Measurements from ENCODE around the gene TRIP13. TPM values are rescaled to one million over a fixed set of nuclear protein-coding genes. Genes with fewer than 3 reads are reported as not detected.

TRIP13 gene
- total and polyA plus RNA-seq, 2 of the 4 experiments (the other 2 are of a cell fraction), result 17.1 to 35.5 TPM

DNA sequence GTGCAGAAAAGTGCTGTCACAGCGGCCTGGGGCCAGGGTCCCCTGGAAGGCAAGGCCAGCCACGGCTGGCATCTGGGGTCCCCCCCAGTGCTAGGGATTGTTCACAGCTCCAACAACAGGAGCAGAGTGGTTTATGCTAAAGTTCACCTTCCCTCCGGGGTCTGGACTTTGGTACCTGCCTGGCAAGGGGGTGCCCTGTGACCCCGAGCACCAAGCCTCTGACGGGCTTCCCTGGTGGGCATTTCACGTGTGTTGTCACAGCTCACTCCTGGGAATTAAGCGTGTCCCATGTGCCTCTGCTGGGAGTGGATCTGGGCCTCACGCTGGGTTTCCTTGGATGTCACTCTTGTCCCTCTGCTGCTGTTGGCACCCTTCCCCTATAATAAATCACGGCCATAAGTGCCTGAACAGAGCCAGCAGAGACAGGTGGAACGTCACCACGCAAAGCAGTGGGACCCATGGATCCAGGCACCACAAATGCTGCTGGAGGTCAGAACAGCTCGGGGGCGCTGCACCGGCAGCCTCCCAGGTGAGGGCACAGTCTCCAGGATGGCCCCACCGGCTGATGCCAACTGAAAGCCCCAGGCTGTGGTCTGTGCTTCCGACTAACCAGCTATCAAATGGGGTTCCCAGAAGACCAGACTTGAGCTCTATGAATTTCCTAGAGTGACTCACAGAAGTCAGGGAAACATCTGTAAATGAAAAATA is 24.1 kb upstream of the TRIP13 start:
- WGBS, 2 experiments (ENCODE audit: extremely low coverage in 2 of 2, insufficient read length in 1 of 2), result 98% methylated on average over 5 of the region's 16 CpGs; no CpG with 5 or more reads in 1 of the 2 experiments
- no peak overlapping the region for H4K91ac ChIP-seq (ENCODE audit: insufficient read depth, low read depth, low read length)
- H3K79me1 ChIP-seq (ENCODE audit: low read depth in 1 of 2, low read length in 2 of 2), result peaks cover 0 to 2% of the 10 kb centered on the region in 2 experiments; a peak in 2 of 4 replicates
- no peak overlapping the region for H4K5ac ChIP-seq (ENCODE audit: low read depth, low read length)
- H3K9ac ChIP-seq (ENCODE audit: low read depth, low read length), result no peak overlapping the region
- TF ChIP-seq RCOR1 (IDR thresholded peaks at IDR 0.05; ENCODE audit: insufficient replicate concordance, low read length) (no peak), MAZ (IDR thresholded peaks at IDR 0.05; ENCODE audit: borderline replicate concordance, low read depth, low read length) (no peak)
- TF ChIP-seq, protein P1, sequence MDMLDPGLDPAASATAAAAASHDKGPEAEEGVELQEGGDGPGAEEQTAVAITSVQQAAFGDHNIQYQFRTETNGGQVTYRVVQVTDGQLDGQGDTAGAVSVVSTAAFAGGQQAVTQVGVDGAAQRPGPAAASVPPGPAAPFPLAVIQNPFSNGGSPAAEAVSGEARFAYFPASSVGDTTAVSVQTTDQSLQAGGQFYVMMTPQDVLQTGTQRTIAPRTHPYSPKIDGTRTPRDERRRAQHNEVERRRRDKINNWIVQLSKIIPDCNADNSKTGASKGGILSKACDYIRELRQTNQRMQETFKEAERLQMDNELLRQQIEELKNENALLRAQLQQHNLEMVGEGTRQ (IDR thresholded peaks at IDR 0.05; ENCODE audit: low read depth, low read length), result no peak
- ChIA-PET CTCF (no interaction called here), POLR2A (ENCODE audit: unreplicated experiment) (no interaction called here)
- dilution Hi-C loops (cut with HindIII; ENCODE audit: low sequenced_read_pairs, unreplicated experiment) (no loop called here), in situ Hi-C loops (cut with MboI; ENCODE audit: low sequenced_read_pairs) (no loop called here), intact Hi-C loops (cut with micrococcal nuclease) (no loop called here)
- H3K18ac ChIP-seq (ENCODE audit: low read depth, low read length), result no peak overlapping the region
- no peak overlapping the region for H2AFZ ChIP-seq (replicated peaks; ENCODE audit: low read length, poor library complexity)
- ATAC-seq (ENCODE audit: low read depth) (no peak), DNase-seq (no peak)
- no peaks in the 10 kb centered on the region for H3K4me1 ChIP-seq (ENCODE audit: control insufficient read depth, insufficient read depth, low read length)
- no peak overlapping the region for H3K27ac ChIP-seq (ENCODE audit: insufficient read depth, low read length)
- no peak overlapping the region for H3K4me2 ChIP-seq (ENCODE audit: low read depth, low read length)
- no peak overlapping the region for H2AK5ac ChIP-seq (ENCODE audit: low read depth, low read length)
- no peak overlapping the region for H3K4ac ChIP-seq (ENCODE audit: low read depth, low read length)
- peaks cover 12% of the 10 kb centered on the region; the same call in 1 of the 2 replicates for H4K20me1 ChIP-seq (ENCODE audit: insufficient read depth, low read length)
- no peak overlapping the region for H2AK9ac ChIP-seq (replicated peaks; ENCODE audit: low read depth, low read length, poor library complexity)
- H3K9me3 ChIP-seq (ENCODE audit: control insufficient read depth, insufficient read depth, low read length), result no peaks in the 10 kb centered on the region
- no peak overlapping the region for H2BK5ac ChIP-seq (ENCODE audit: low read depth, low read length, poor library complexity, severe bottlenecking)
- no peak overlapping the region for H3K14ac ChIP-seq (replicated peaks; ENCODE audit: low read depth, low read length)
- BruUV-seq (replicated peaks), result no TSS peak
- no peak overlapping the region for H2BK20ac ChIP-seq (ENCODE audit: low read depth, low read length)
- H3K27me3 ChIP-seq (ENCODE audit: control insufficient read depth, insufficient read depth, low read length), result no peaks in the 10 kb centered on the region
- no peak overlapping the region for H2BK120ac ChIP-seq (ENCODE audit: low read depth, low read length)
- H3K9me1 ChIP-seq (ENCODE audit: insufficient read depth, low read length), result no peaks in the 10 kb centered on the region
- no peak overlapping the region for H3K4me3 ChIP-seq (ENCODE audit: insufficient read depth, low read depth, low read length)
- no peak overlapping the region for H4K8ac ChIP-seq (ENCODE audit: low read depth in 2 of 2, low read length in 2 of 2)
- H3K23ac ChIP-seq (ENCODE audit: low read depth, low read length), result no peak overlapping the region
- H3K36me3 ChIP-seq (ENCODE audit: control insufficient read depth, insufficient read depth, low read length), result peaks cover 75% of the 10 kb centered on the region
- H2BK15ac ChIP-seq (ENCODE audit: low read depth, low read length), result no peak overlapping the region
- no peak overlapping the region for H3K56ac ChIP-seq (ENCODE audit: extremely low read depth, insufficient read depth, low read length)

All from IMR-90 (cell line).